ENCODE results near the gene STING1. TPM values are rescaled to one million over a fixed set of nuclear protein-coding genes. Genes with fewer than 3 reads are reported as not detected.

Gene STING1
- total and polyA plus RNA-seq, 4 donors: 54.3 to 204 (median 129) TPM

DNA sequence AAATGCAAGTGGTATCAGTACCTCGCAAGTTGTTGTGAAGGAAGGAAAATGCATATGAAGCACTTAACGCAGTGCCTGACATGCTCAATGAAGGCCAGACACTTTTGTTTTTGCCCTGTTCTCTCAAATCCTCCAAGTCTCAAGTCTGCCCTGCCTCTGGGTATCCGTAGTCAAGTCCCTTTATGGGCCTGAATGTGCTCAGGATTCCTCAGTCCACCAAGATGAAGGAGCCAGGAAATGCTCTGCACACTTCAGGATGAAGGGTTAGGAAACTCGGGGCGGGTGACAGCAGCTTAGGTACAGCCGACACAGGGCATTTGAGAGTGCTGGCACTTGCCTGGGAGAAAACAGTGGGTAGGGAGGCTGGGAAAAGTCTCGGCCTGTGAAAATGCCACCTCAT lies 21.4 kb downstream of the STING1 start:
- Histone ChIP-seq H3K36me3 (ENCODE audit: control insufficient read depth in 4 of 4, insufficient read depth in 4 of 4, low read length in 4 of 4) (no peaks in the 10 kb centered on the region), H3K9ac (ENCODE audit: insufficient read depth in 1 of 2, low read length in 2 of 2) (no peak overlapping the region), H3K9me3 (ENCODE audit: control insufficient read depth in 4 of 4, insufficient read depth in 3 of 4, low read length in 3 of 4) (no peaks in the 10 kb centered on the region), H3K4me1 (ENCODE audit: control insufficient read depth in 5 of 5, insufficient read depth in 5 of 5, low read length in 5 of 5) (peaks cover 0 to 5% (median 0%) of the 10 kb centered on the region in 5 donors), H3K27me3 (ENCODE audit: control insufficient read depth in 3 of 3, insufficient read depth in 3 of 3, low read length in 2 of 3) (no peaks in the 10 kb centered on the region), H3K4me3 (peak overlapping the region; percentile 25), H3K27ac (ENCODE audit: low read depth in 1 of 2, low read length in 1 of 2) (peak overlapping the region; percentile 29 to 43)
- no peak for TF ChIP-seq CTCF (IDR thresholded peaks at IDR 0.05; ENCODE audit: control extremely low read depth, extremely low read depth)
- 64 to 81% methylated on average over 7 of the region's 7 CpGs for WGBS, 2 donors
- DNase-seq (no peak), ATAC-seq (ENCODE audit: insufficient read depth, low FRiP score) (no peak)

GRCh38 chr5:139460455-139460854 lies 22.1 kb downstream of the STING1 start:
- H3K9me3 ChIP-seq (ENCODE audit: control insufficient read depth in 4 of 4, insufficient read depth in 3 of 4, low read length in 3 of 4): no peaks in the 10 kb centered on the region
- H3K4me3 ChIP-seq: peak overlapping the region; percentile 3
- peak overlapping the region; percentile 29 to 36 for H3K27ac ChIP-seq (ENCODE audit: low read depth in 1 of 2, low read length in 1 of 2)
- no peaks in the 10 kb centered on the region for H3K27me3 ChIP-seq (ENCODE audit: control insufficient read depth in 3 of 3, insufficient read depth in 3 of 3, low read length in 2 of 3)
- no peaks in the 10 kb centered on the region for H3K36me3 ChIP-seq (ENCODE audit: control insufficient read depth in 4 of 4, insufficient read depth in 4 of 4, low read length in 4 of 4)
- WGBS, 2 donors: 59 to 88% methylated on average over 1 of the region's 1 CpG
- no peak overlapping the region for H3K9ac ChIP-seq (ENCODE audit: insufficient read depth in 1 of 2, low read length in 2 of 2)
- DNase-seq: no peak
- peaks cover 0 to 5% (median 0%) of the 10 kb centered on the region in 5 donors for H3K4me1 ChIP-seq (ENCODE audit: control insufficient read depth in 5 of 5, insufficient read depth in 5 of 5, low read length in 5 of 5)
- no peak for ATAC-seq (ENCODE audit: insufficient read depth, low FRiP score)
- TF ChIP-seq CTCF (IDR thresholded peaks at IDR 0.05; ENCODE audit: control extremely low read depth, extremely low read depth): no peak

DNA sequence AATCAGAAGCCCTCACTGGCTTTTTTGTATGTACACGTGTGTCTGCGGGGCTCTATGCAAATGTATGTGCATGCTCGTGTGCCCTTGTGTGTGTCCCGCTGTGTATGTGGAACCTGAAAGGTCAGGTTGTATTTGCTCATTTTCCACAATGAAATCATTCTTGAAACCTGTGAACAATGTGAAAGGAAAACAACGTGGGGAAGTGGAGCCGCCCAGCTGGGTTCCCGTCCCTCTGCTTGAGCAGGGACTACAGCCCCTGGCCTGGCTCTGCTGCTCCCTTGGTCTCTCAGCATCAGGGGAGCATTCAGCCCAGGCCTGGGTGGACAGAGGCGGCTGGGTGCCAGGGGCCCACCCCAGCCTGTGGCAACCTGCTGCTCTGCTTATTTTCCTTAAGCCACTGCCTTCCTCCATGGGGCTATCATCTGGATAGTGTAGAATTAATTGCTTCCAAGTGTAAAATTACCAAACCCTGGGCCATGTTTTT lies 23.1 kb downstream of the STING1 start:
- WGBS, 2 donors: 44 to 78% methylated on average over 8 of the region's 8 CpGs
- peak overlapping the region; percentile 38 to 66 for H3K27ac ChIP-seq (ENCODE audit: low read depth in 1 of 2, low read length in 1 of 2)
- no peaks in the 10 kb centered on the region for H3K9me3 ChIP-seq (ENCODE audit: control insufficient read depth in 4 of 4, insufficient read depth in 3 of 4, low read length in 3 of 4)
- no peak overlapping the region for H3K4me3 ChIP-seq
- no peak overlapping the region for H3K9ac ChIP-seq (ENCODE audit: insufficient read depth in 1 of 2, low read length in 2 of 2)
- peaks cover 0 to 5% (median 0%) of the 10 kb centered on the region in 5 donors for H3K4me1 ChIP-seq (ENCODE audit: control insufficient read depth in 5 of 5, insufficient read depth in 5 of 5, low read length in 5 of 5)
- H3K27me3 ChIP-seq (ENCODE audit: control insufficient read depth in 3 of 3, insufficient read depth in 3 of 3, low read length in 2 of 3): no peaks in the 10 kb centered on the region
- no peak for TF ChIP-seq CTCF (IDR thresholded peaks at IDR 0.05; ENCODE audit: control extremely low read depth, extremely low read depth)
- no peak for ATAC-seq (ENCODE audit: insufficient read depth, low FRiP score)
- DNase-seq: peak in 2 of 3 donors; percentile 32 to 52
- H3K36me3 ChIP-seq (ENCODE audit: control insufficient read depth in 4 of 4, insufficient read depth in 4 of 4, low read length in 4 of 4): peaks cover 0 to 2% (median 0%) of the 10 kb centered on the region in 4 donors

Measured in lung (tissue), 12 donors.